D721Med (cell line): ENCODE measurements around the gene ECHDC3.

Source experiments
- DNase-seq: peaks from one replicate; pipeline ENCODE4 v3.0.0; 2011; ENCODE audit warnings: low spot score; ENCODE audit not compliant: insufficient read length
- FAIRE-seq: peaks from 2 replicates; lab custom pipeline; 2011; peaks lifted over from hg19 to GRCh38; lab: Jason Lieb, UNC
- TF ChIP-seq, protein P1 (sequence below): IDR thresholded peaks from 2 replicates; pipeline ENCODE4 v1.5.1; 2012; ENCODE audit warnings: mild to moderate bottlenecking, control low read depth; ENCODE audit not compliant: insufficient read depth; ENCODE audit errors: missing control alignments

ECHDC3 gene

DNA sequence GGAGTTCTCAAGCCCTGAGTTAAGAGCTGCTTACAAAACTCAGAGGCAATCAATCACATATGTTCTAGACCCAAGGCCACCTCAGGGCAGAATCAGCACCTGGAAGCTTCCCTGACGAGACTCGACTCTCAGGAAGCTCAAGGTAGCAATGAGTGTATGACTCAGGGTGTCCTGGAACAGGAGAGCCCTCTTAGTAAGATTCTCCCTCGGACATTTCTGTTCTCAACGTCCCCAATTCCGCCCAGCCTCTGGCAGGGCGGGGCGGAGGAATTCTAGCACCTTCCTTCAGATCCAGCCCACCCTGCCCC, 41.3 kb downstream of the ECHDC3 start:
- DNase-seq (no peak), FAIRE-seq (no peak)
- TF ChIP-seq, protein P1, sequence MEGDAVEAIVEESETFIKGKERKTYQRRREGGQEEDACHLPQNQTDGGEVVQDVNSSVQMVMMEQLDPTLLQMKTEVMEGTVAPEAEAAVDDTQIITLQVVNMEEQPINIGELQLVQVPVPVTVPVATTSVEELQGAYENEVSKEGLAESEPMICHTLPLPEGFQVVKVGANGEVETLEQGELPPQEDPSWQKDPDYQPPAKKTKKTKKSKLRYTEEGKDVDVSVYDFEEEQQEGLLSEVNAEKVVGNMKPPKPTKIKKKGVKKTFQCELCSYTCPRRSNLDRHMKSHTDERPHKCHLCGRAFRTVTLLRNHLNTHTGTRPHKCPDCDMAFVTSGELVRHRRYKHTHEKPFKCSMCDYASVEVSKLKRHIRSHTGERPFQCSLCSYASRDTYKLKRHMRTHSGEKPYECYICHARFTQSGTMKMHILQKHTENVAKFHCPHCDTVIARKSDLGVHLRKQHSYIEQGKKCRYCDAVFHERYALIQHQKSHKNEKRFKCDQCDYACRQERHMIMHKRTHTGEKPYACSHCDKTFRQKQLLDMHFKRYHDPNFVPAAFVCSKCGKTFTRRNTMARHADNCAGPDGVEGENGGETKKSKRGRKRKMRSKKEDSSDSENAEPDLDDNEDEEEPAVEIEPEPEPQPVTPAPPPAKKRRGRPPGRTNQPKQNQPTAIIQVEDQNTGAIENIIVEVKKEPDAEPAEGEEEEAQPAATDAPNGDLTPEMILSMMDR, result no peak

DNA sequence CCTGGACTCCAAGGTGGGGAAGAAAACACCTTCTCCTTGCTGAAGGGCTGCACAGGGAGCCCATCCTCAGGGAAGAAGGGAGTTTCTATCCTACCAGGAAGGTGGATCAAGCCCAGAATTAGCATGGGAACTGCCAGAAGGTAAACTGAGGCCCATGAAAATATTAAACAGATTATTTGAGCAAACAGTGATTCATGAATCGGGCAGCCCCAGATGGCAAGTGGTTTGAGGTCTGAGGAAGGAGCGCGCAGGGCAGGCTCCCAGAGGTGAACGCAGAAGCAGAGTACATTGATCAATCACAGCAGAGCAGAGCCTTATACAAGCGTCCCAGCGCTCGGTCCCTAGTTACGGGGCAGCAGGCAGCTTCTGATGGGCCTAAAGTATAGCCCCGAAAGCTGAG, 45.2 kb downstream of the ECHDC3 start:
- FAIRE-seq (no peak), DNase-seq (no peak)
- TF ChIP-seq, protein P1, result no peak

DNA sequence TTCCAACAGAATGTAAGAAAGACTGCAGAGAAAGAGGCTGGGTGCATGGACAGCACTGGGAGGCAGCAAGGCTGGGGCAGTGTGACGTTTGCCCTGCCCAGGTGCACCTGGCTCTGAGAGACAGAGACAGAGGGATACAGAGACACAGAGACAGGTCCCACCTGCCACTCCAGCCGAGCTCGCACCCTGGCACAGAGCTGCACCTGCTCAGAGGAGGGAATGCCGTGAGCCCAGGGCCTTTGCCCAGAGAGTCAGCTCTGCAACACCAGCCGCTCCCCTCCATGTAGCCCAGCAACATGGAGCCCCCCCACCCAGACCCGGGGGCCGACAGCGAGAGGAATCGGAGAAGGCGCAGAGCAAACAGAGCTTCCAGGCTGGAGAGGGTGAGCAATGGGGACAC, 45.7 kb downstream of the ECHDC3 start:
- FAIRE-seq (no peak), DNase-seq (no peak)
- TF ChIP-seq, protein P1, result no peak

DNA sequence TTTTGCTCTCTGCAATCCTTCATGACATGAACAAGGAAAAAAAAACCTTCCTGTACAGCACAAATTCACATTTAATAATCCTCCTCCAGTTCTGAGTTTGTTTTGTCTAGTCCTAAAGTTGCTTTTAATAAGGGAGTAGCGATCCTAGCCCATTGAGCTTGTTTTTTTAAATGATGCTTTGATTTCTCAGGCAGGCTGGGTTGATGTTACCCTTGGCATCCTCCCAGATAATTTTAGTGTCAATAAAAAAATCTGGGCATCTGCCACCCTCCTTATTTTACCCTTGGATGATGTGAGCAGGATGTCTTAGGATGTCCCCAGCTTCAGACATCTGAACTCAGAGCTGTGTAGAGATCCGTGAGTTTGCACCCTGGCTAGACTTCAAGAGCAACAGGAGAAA, 47.1 kb downstream of the ECHDC3 start:
- no peak for DNase-seq
- TF ChIP-seq, protein P1, result no peak
- no peak for FAIRE-seq

DNA sequence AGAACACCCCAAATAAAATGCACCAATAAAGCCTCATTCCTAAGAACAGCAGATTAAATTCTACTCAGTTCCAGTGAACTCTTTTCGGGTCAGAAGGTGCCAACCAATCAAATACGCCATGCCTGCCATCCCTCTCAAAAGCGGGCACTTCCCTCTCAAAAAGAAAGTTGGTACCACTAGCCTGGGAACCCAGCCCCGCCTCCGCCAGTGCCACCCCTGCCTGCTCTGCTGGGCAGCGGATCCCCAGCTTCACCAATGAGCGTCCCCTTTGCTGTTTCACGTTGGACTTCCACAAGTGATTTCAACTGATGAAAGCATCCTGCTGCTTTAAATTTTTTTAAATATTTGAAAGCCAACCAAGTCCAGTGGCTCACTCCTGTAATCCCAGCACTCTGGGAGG, 47.8 kb downstream of the ECHDC3 start:
- FAIRE-seq (no peak), DNase-seq (no peak)
- TF ChIP-seq, protein P1, result no peak

DNA sequence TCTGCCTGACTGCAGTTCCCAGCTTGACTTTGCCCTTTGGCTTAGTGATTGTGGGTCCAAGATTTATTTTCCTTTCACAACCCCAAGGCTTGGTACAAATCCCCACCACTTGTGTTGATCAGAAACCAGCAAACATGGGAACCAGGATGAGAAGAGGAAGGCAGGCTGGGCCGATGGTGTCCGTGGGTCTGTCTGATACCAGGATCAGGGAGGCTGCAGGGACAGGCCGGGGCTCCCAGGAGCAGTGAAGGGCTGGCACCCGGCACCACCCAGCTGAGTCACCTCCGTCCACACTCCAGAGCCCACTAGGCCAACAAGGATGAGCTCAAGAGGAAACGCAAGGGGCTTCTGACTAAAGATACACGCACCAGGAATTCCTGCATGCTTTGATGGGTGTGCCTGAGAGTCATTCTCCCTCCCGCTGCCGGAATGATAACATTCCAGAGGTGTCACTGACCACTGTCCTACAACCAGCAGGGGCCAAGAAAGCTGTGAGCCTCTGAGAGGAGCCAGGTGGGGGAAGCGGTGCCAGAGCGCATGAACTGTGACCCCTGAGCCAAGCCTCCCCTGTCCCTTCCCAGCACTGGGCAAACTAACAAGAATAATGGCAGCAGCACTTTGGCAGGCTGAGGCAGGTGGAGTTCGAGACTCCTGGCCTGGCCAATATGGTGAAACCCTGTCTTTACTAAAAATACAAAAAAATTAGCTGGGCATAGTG, 51.7 kb downstream of the ECHDC3 start:
- TF ChIP-seq, protein P1, result no peak
- FAIRE-seq (no peak), DNase-seq (no peak)

DNA sequence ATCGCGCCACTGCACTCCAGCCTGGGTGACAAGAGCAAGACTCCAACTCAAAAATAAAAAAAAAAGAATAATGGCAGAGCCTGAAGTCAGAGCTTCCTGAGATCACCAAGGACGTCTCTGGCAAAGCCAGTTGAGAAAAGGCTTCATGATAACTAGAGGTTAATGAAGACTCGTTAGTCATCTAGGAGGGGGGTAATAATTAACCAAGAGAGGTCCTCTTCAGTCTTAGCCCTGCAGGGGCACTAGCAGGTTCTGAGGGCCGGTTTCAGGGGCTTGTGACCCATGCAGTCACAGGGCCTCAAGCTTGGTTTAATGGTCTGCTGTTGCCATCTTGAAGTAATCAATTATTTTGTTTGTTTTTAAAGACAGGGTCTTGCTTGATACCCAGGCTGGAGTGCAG, 52.4 kb downstream of the ECHDC3 start:
- FAIRE-seq, result no peak
- DNase-seq, result no peak
- TF ChIP-seq, protein P1, result no peak
